SH-SY5Y (cell line): Measurements from ENCODE around the gene KLHDC3.

Experiments used
- GATA2 ChIP-seq: IDR thresholded peaks from 2 replicates; pipeline ENCODE4 v1.6.1; 2011; ENCODE audit warnings: mild to moderate bottlenecking, low read depth, low read length
- GATA3 ChIP-seq: IDR thresholded peaks from 2 replicates; pipeline ENCODE4 v1.6.1; 2011; ENCODE audit warnings: low read depth, mild to moderate bottlenecking, low read length, moderate library complexity

- no peak for TF ChIP-seq GATA2
- no peak for TF ChIP-seq GATA3
Measured at GRCh38 chr6:43047998-43048397, 33.9 kb downstream of the KLHDC3 start.
